ENCODE measurements around the gene CD2BP2. TPM values are rescaled to one million over a fixed set of nuclear protein-coding genes. Genes with fewer than 3 reads are reported as not detected.
A peak's percentile ranks its signal among the peaks of the same experiment; 100 is the strongest.

The CD2BP2 gene
- total and polyA plus RNA-seq, 2 of the 13 experiments (the other 11 are each of a cell fraction or from before 2014, with no cell fraction given): 24.9 to 54.6 TPM

- no peak for TF ChIP-seq AGO1 (IDR thresholded peaks at IDR 0.05; ENCODE audit: low read depth, low read length, poor library complexity, severe bottlenecking)
- no peak for TF ChIP-seq KAT2B (IDR thresholded peaks at IDR 0.05; ENCODE audit: borderline replicate concordance, low read depth, low read length)
- TF ChIP-seq KDM4B (CRISPR knock-in tag; IDR thresholded peaks at IDR 0.05): no peak
- no peak for TF ChIP-seq ZNF580 (CRISPR knock-in tag; IDR thresholded peaks at IDR 0.05; ENCODE audit: borderline replicate concordance, low read depth)
- peak; percentile 17; the same call in 1 of the 2 replicates for TF ChIP-seq EED (CRISPR knock-in tag; IDR thresholded peaks at IDR 0.05)
- no peak for TF ChIP-seq CHD2 (IDR thresholded peaks at IDR 0.05; ENCODE audit: low read depth, low read length)
- no peak for TF ChIP-seq POLR2AphosphoS5 (IDR thresholded peaks at IDR 0.05; ENCODE audit: low read depth, low read length)
- TF ChIP-seq PAWR (CRISPR knock-in tag; IDR thresholded peaks at IDR 0.05; ENCODE audit: borderline replicate concordance): no peak
- peak; percentile 37; the same call in 1 of the 2 replicates for TF ChIP-seq MTA1 (CRISPR knock-in tag; IDR thresholded peaks at IDR 0.05; ENCODE audit: borderline replicate concordance)
- TF ChIP-seq ZKSCAN5 (CRISPR knock-in tag; IDR thresholded peaks at IDR 0.05): no peak
- no peak for TF ChIP-seq ZNF496 (CRISPR knock-in tag; IDR thresholded peaks at IDR 0.05; ENCODE audit: insufficient replicate concordance)
- TF ChIP-seq ZNF800 (CRISPR knock-in tag; IDR thresholded peaks at IDR 0.05): no peak
- TF ChIP-seq ZNF687 (CRISPR knock-in tag; IDR thresholded peaks at IDR 0.05): 0 out of 2 replicates have a peak, but pooled peaks have one; percentile 10
- TF ChIP-seq ZBTB21 (CRISPR knock-in tag; IDR thresholded peaks at IDR 0.05): no peak
- TF ChIP-seq AGO2 (optimal IDR thresholded peaks at IDR 0.05; ENCODE audit: low read depth, low read length): peak; percentile 62
- TF ChIP-seq KDM2A (CRISPR knock-in tag; IDR thresholded peaks at IDR 0.05; ENCODE audit: borderline replicate concordance, low read depth): no peak
- TF ChIP-seq RBFOX2 (IDR thresholded peaks at IDR 0.05; ENCODE audit: low read depth, low read length): 0 out of 2 replicates have a peak, but pooled peaks have one; percentile 37
These were observed 12.2 kb downstream of the CD2BP2 start (continued) for GRCh38 chr16:30342751-30343490.
